GM12878 (cell line): ENCODE data around the gene SLC27A5. TPM values are rescaled to one million over a fixed set of nuclear protein-coding genes. Genes with fewer than 3 reads are reported as not detected.
A peak's percentile ranks its signal among the peaks of the same experiment; 100 is the strongest.

Experiments
- BACH1 ChIP-seq: fragments of 450-650 bp; IDR thresholded peaks from 2 replicates; pipeline ENCODE4 v1.6.1; 2017; ENCODE audit warnings: mild to moderate bottlenecking, borderline replicate concordance
- BMI1 ChIP-seq: fragments of 450-650 bp; IDR thresholded peaks from 2 replicates; pipeline ENCODE4 v1.6.1; 2016; ENCODE audit warnings: mild to moderate bottlenecking, moderate library complexity, borderline replicate concordance
- CBX5 ChIP-seq: sonication (generic); IDR thresholded peaks from 2 replicates; pipeline ENCODE4 v1.6.1; 2016; ENCODE audit warnings: low read depth, moderate library complexity, mild to moderate bottlenecking, inconsistent platforms
- CHD1 ChIP-seq: IDR thresholded peaks from 2 replicates; pipeline ENCODE4 v1.6.1; 2012; ENCODE audit warnings: low read depth, low read length, improper control_type of control experiment
- CREB1 ChIP-seq: IDR thresholded peaks from 2 replicates; pipeline ENCODE4 v1.6.1; 2012; ENCODE audit warnings: low read depth, mild to moderate bottlenecking, inconsistent platforms
- CREM ChIP-seq: IDR thresholded peaks from 2 replicates; pipeline ENCODE4 v1.6.1; 2014; ENCODE audit warnings: antibody characterized with exemption, low read depth
- EED ChIP-seq: sonication (generic); IDR thresholded peaks from 2 replicates; pipeline ENCODE4 v1.6.1; 2016; ENCODE audit warnings: antibody characterized with exemption, low read depth
- EGR1 ChIP-seq, 2 experiments: IDR thresholded peaks; 1 replicate in 1 of 2; 2 replicates in 1 of 2; pipeline ENCODE4 v1.6.1; 2011 to 2012; ENCODE audit warnings: low read depth in 2 of 2, low read length in 2 of 2, borderline replicate concordance in 1 of 2, mild to moderate bottlenecking in 1 of 2, moderate library complexity in 1 of 2
- IRF4 ChIP-seq: IDR thresholded peaks from 2 replicates; pipeline ENCODE4 v1.6.1; 2011; ENCODE audit warnings: low read depth, low read length
- NFIC ChIP-seq: IDR thresholded peaks from 2 replicates; pipeline ENCODE4 v1.6.1; 2012; ENCODE audit warnings: low read depth, mild to moderate bottlenecking, inconsistent platforms, low read length, moderate library complexity
- NFXL1 ChIP-seq: fragments of 450-650 bp; IDR thresholded peaks from 2 replicates; pipeline ENCODE4 v1.6.1; 2017; ENCODE audit warnings: antibody characterized with exemption, mild to moderate bottlenecking, borderline replicate concordance
- NFYA ChIP-seq: IDR thresholded peaks from 2 replicates; pipeline ENCODE4 v1.6.1; 2011; ENCODE audit warnings: low read depth, mild to moderate bottlenecking, low read length, improper control_type of control experiment, borderline replicate concordance
- NR2F1 ChIP-seq: fragments of 450-650 bp; conservative IDR thresholded peaks from 2 replicates; pipeline ENCODE4 v1.6.1; 2017; ENCODE audit warnings: mild to moderate bottlenecking
- RB1 ChIP-seq: fragments of 450-650 bp; formaldehyde crosslinking; IDR thresholded peaks from 2 replicates; pipeline ENCODE4 v1.6.1; 2017; ENCODE audit warnings: mild to moderate bottlenecking, borderline replicate concordance
- SREBF1 ChIP-seq: IDR thresholded peaks from 2 replicates; pipeline ENCODE4 v1.6.1; 2012; ENCODE audit warnings: mild to moderate bottlenecking, low read length
- TAF1 ChIP-seq: IDR thresholded peaks from 2 replicates; pipeline ENCODE4 v1.6.1; 2011; ENCODE audit warnings: mild to moderate bottlenecking, low read depth, low read length, borderline replicate concordance
- TBL1XR1 ChIP-seq: IDR thresholded peaks from 2 replicates; pipeline ENCODE4 v1.6.1; 2012; ENCODE audit warnings: low read depth, low read length, improper control_type of control experiment
- YBX1 ChIP-seq: fragments of 450-650 bp; IDR thresholded peaks from 2 replicates; pipeline ENCODE4 v1.6.1; 2016; ENCODE audit warnings: antibody characterized with exemption
- ZBED1 ChIP-seq: IDR thresholded peaks from 2 replicates; pipeline ENCODE4 v1.6.1; 2016; ENCODE audit warnings: borderline replicate concordance
- ZNF24 ChIP-seq: fragments of 450-650 bp; IDR thresholded peaks from 2 replicates; pipeline ENCODE4 v1.6.1; 2017; ENCODE audit warnings: antibody characterized with exemption, mild to moderate bottlenecking
- ZNF622 ChIP-seq: fragments of 450-650 bp; IDR thresholded peaks from 2 replicates; pipeline ENCODE4 v1.6.1; 2017; ENCODE audit warnings: mild to moderate bottlenecking, inconsistent platforms
- polyA plus RNA-seq, 11 experiments: library from polyadenylated mRNA; depleted of rRNA in 4 of 11; unstranded in 6 of 11; stranded (reverse) in 5 of 11; fragments of >200 nt; fragmentation: Nextera tagmentation in 4 of 11; fragmentation: Illumina TruSeq in 1 of 11; extraction: Ambion mirVana in 4 of 11; extraction: Trizol in 1 of 11; gene quantifications; 1 replicate in 1 of 11; 2 replicates in 10 of 11; pipeline versions ENCODE4 v1.2.1 to v1.2.3, GENCODE V29; 2011 to 2016; ENCODE audit warnings: inconsistent platforms in 2 of 11, missing spikeins in 2 of 11, low read depth in 1 of 11
- total RNA-seq, 4 experiments: library from RNA; depleted of rRNA in 3 of 4; stranded (reverse); fragments of >200 nt in 3 of 4; fragmentation: Illumina TruSeq in 1 of 4; extraction: Trizol in 1 of 4; gene quantifications; 2 replicates each; pipeline versions ENCODE4 v1.2.1 to v1.2.3, GENCODE V29; 2013 to 2021
- TF ChIP-seq, protein P1 (sequence below): IDR thresholded peaks from 2 replicates; pipeline ENCODE4 v1.6.1; 2011; ENCODE audit warnings: low read depth, low read length, improper control_type of control experiment, borderline replicate concordance
- TF ChIP-seq, protein P2 (sequence below): fragments of 450-650 bp; IDR thresholded peaks from 2 replicates; pipeline ENCODE4 v1.6.1; 2017; ENCODE audit warnings: borderline replicate concordance
- TF ChIP-seq, protein P3 (sequence below): fragments of 450-650 bp; IDR thresholded peaks from 2 replicates; pipeline ENCODE4 v1.6.1; 2018; ENCODE audit warnings: mild to moderate bottlenecking, low read depth, moderate library complexity; ENCODE audit not compliant: partially characterized antibody

The SLC27A5 gene
- total and polyA plus RNA-seq, 10 of the 15 experiments (the other 5 are each of a cell fraction or from before 2014, with no cell fraction given), result 21.2 to 127 (median 31.8) TPM

DNA sequence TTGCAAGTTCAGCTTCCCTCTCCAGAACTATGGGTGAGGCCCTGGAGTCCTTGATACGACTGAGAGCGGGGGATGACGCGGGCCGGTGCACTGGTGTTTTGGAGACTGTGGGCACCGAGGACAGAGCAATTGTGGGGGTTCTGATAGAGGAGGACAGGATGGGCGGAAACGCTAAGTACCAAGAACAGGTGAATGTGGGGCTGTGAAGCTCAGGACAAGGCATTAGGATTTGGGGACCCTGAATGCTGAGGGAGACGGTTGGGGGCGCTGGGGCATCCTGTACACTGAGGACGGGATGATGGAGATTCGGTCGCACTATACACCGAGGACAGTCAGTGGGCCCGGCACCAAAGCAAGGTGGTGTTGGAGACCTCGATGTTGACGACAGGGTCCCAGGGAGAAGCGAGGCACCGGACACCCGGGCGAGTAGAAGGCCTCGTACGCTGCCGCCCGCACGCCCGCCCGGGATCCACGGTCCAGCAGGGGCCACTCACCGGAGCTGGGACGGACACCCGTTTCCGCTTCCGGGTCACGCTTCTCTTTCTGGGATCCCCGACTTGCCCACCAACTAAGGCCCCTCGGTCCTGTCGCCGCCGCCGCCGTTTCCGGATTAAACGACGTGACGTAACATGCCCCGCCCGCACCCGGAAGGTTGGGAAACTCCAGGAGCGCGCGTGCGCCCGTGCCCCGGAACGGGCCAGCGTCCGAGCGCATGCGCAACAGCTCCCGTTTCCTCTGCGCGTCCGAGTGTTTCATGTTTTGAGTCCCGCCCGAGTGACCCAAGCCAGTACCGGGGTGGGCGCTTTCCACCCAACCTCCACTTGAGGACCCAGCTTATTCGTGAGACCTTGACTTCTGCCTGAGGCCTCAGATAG is 42.9 kb upstream of the SLC27A5 start, which contains the start of gene CHMP2A (continued):
- TF ChIP-seq, protein P1, sequence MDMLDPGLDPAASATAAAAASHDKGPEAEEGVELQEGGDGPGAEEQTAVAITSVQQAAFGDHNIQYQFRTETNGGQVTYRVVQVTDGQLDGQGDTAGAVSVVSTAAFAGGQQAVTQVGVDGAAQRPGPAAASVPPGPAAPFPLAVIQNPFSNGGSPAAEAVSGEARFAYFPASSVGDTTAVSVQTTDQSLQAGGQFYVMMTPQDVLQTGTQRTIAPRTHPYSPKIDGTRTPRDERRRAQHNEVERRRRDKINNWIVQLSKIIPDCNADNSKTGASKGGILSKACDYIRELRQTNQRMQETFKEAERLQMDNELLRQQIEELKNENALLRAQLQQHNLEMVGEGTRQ, result no peak
- TF ChIP-seq NFIC (no peak), EGR1 (IDR thresholded peaks at IDR 0.05; ENCODE audit: borderline replicate concordance in 1 of 2, low read depth in 2 of 2, low read length in 2 of 2) (peak; percentile 26 to 28; a peak in 2 of 3 replicates), TBL1XR1 (peak; percentile 45; the same call in 1 of the 2 replicates), CREM (peak; percentile 93), BMI1 (no peak), ZBED1 (peak; percentile 84), SREBF1 (no peak), EED (peak; percentile 40; the same call in 1 of the 2 replicates), IRF4 (0 out of 2 replicates have a peak, but pooled peaks have one; percentile 26), ZNF622 (no peak), CHD1 (no peak), TAF1 (peak; percentile 34; the same call in 1 of the 2 replicates), CREB1 (no peak), ZNF24 (0 out of 2 replicates have a peak, but pooled peaks have one; percentile 16), NFYA (no peak), NFXL1 (no peak), BACH1 (peak; percentile 90; the same call in 1 of the 2 replicates), NR2F1 (peak; percentile 32; the same call in 1 of the 2 replicates), YBX1 (no peak), RB1 (no peak), CBX5 (no peak)
- TF ChIP-seq, protein P2, sequence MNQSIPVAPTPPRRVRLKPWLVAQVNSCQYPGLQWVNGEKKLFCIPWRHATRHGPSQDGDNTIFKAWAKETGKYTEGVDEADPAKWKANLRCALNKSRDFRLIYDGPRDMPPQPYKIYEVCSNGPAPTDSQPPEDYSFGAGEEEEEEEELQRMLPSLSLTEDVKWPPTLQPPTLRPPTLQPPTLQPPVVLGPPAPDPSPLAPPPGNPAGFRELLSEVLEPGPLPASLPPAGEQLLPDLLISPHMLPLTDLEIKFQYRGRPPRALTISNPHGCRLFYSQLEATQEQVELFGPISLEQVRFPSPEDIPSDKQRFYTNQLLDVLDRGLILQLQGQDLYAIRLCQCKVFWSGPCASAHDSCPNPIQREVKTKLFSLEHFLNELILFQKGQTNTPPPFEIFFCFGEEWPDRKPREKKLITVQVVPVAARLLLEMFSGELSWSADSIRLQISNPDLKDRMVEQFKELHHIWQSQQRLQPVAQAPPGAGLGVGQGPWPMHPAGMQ, result no peak
- TF ChIP-seq, protein P3, sequence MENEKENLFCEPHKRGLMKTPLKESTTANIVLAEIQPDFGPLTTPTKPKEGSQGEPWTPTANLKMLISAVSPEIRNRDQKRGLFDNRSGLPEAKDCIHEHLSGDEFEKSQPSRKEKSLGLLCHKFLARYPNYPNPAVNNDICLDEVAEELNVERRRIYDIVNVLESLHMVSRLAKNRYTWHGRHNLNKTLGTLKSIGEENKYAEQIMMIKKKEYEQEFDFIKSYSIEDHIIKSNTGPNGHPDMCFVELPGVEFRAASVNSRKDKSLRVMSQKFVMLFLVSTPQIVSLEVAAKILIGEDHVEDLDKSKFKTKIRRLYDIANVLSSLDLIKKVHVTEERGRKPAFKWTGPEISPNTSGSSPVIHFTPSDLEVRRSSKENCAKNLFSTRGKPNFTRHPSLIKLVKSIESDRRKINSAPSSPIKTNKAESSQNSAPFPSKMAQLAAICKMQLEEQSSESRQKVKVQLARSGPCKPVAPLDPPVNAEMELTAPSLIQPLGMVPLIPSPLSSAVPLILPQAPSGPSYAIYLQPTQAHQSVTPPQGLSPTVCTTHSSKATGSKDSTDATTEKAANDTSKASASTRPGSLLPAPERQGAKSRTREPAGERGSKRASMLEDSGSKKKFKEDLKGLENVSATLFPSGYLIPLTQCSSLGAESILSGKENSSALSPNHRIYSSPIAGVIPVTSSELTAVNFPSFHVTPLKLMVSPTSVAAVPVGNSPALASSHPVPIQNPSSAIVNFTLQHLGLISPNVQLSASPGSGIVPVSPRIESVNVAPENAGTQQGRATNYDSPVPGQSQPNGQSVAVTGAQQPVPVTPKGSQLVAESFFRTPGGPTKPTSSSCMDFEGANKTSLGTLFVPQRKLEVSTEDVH, result peak; percentile 79
